ENCODE results near the gene SCARF2. TPM values are rescaled to one million over a fixed set of nuclear protein-coding genes. Genes with fewer than 3 reads are reported as not detected.
A peak's percentile ranks its signal among the peaks of the same experiment; 100 is the strongest.
"Not testable (repeated sequence)": the region's sequence is repeated elsewhere in the genome, so short reads cannot be mapped to it uniquely, and the experiment has no call there.

SCARF2 gene
- total RNA-seq, 1 experiment from 2014 or later = 2.7 TPM

DNA sequence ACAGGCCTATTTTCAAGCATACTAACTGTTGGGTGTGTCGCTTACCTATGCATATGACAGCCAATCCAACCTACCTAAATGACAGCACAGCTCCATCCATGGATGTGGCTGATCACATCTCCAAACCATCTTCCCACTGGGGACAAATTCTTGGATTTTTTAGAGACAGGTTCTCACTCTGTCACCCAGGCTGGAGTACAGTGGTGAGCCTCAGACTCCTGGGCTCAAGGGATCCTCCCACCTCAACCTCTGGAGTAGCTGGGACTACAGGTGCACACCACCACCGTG, 18.0 kb downstream of the SCARF2 start:
- H3K4me1 ChIP-seq (ENCODE audit: insufficient read depth, low read length) = no peaks in the 10 kb centered on the region
- ChIA-PET CTCF (no interaction called here), POLR2A (ENCODE audit: unreplicated experiment) (interaction anchor here (0.6 kb wide), 1 partner anchor 59 kb away, joined by 20 read pairs; no protein-coding TSS in a partner anchor)
- no peaks in the 10 kb centered on the region for H4K20me1 ChIP-seq (ENCODE audit: low read length)
- H3K4me2 ChIP-seq (ENCODE audit: low read length) = no peak overlapping the region
- H3K9ac ChIP-seq (ENCODE audit: low read length) = no peak overlapping the region
- no peak overlapping the region for H2AFZ ChIP-seq (ENCODE audit: low read length)
- no TSS peak for BruUV-seq (replicated peaks)
- no peaks in the 10 kb centered on the region for H3K36me3 ChIP-seq (ENCODE audit: low read depth, low read length)
- no peak overlapping the region for H3K4me3 ChIP-seq (ENCODE audit: low read length)
- H3K9me3 ChIP-seq (ENCODE audit: low read length) = no peaks in the 10 kb centered on the region
- no peak for ATAC-seq
- no peaks in the 10 kb centered on the region for H3F3A ChIP-seq (ENCODE audit: low read length, unreplicated experiment)
- H3K27ac ChIP-seq (ENCODE audit: low read length) = no peak overlapping the region
- no peaks in the 10 kb centered on the region for H3K79me2 ChIP-seq (ENCODE audit: low read length)
- no peak for DNase-seq
- no peaks in the 10 kb centered on the region for H3K9me2 ChIP-seq (replicated peaks; ENCODE audit: low read length)
- intact Hi-C loops (cut with micrococcal nuclease) = loop anchor here (10.0 kb wide), 2 partner anchors 75 to 275 kb away; partner anchors contain the start of gene KLHL22
- H3K27me3 ChIP-seq (ENCODE audit: low read length) = no peaks in the 10 kb centered on the region
- TF ChIP-seq EZH2phosphoT487 (IDR thresholded peaks at IDR 0.05; ENCODE audit: borderline replicate concordance, low read length) = no peak
- TF ChIP-seq EZH2 (IDR thresholded peaks at IDR 0.05; ENCODE audit: low read length, unreplicated experiment) = no peak
- TF ChIP-seq, protein P1, sequence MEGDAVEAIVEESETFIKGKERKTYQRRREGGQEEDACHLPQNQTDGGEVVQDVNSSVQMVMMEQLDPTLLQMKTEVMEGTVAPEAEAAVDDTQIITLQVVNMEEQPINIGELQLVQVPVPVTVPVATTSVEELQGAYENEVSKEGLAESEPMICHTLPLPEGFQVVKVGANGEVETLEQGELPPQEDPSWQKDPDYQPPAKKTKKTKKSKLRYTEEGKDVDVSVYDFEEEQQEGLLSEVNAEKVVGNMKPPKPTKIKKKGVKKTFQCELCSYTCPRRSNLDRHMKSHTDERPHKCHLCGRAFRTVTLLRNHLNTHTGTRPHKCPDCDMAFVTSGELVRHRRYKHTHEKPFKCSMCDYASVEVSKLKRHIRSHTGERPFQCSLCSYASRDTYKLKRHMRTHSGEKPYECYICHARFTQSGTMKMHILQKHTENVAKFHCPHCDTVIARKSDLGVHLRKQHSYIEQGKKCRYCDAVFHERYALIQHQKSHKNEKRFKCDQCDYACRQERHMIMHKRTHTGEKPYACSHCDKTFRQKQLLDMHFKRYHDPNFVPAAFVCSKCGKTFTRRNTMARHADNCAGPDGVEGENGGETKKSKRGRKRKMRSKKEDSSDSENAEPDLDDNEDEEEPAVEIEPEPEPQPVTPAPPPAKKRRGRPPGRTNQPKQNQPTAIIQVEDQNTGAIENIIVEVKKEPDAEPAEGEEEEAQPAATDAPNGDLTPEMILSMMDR (conservative IDR thresholded peaks at IDR 0.05; ENCODE audit: low read depth, low read length) = no peak

DNA sequence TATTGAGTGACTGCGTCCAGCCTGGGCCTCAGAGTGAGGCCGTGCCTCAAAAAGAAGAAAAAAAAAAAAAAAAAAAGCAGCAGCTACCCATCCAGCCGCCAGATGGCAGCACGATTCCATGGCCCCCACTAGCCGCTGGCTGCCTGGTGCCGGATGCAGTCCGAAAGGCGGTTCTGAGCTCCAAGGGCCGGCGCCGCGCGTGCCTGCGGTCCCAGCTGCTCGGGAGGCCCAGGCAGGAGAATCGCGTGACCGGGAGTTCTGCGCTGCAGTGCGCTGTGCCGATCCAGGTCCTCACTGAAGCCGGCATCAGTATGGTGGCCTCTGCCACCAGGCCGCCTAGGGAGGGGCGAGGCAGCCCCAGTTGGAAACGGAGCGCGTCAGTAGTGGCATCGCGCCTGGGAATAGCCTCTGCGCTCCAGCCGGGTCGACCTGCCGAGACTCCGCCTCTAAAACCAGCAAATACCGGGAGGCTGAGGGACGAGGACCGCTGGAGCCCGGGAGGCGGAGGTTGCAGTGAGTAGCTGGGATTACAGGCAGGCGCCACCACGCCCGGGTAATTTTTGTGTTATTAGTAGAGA, 19.3 kb downstream of the SCARF2 start:
- Histone ChIP-seq H4K20me1 (ENCODE audit: low read length) (no peaks in the 10 kb centered on the region), H3K4me1 (ENCODE audit: insufficient read depth, low read length) (no peaks in the 10 kb centered on the region), H3K9me3 (ENCODE audit: low read length) (no peaks in the 10 kb centered on the region), H3K9ac (ENCODE audit: low read length) (peak overlapping the region; percentile 38), H3K36me3 (ENCODE audit: low read depth, low read length) (no peaks in the 10 kb centered on the region), H3K27me3 (ENCODE audit: low read length) (no peaks in the 10 kb centered on the region), H3K4me2 (ENCODE audit: low read length) (peak overlapping the region; percentile 96), H3F3A (ENCODE audit: low read length, unreplicated experiment) (no peaks in the 10 kb centered on the region), H2AFZ (ENCODE audit: low read length) (peak overlapping the region; percentile 91), H3K79me2 (ENCODE audit: low read length) (no peaks in the 10 kb centered on the region), H3K9me2 (replicated peaks; ENCODE audit: low read length) (no peaks in the 10 kb centered on the region), H3K4me3 (ENCODE audit: low read length) (peak overlapping the region; percentile 73), H3K27ac (ENCODE audit: low read length) (no peak overlapping the region)
- peak; percentile 91 for ATAC-seq
- BruUV-seq (replicated peaks) = no TSS peak
- intact Hi-C loops (cut with micrococcal nuclease) = loop anchor here (1.0 to 10.0 kb wide), 3 partner anchors 38 to 277 kb away; partner anchors contain the start of gene KLHL22
- ChIA-PET POLR2A (ENCODE audit: unreplicated experiment) (no interaction called here), CTCF (interaction anchor here (0.6 to 1.3 kb wide), 15 partner anchors 9 to 1685 kb away, joined by 3 to 22 read pairs (median 7); partner anchors contain the start of gene KLHL22)
- TF ChIP-seq, protein P1 (conservative IDR thresholded peaks at IDR 0.05; ENCODE audit: low read depth, low read length) = peak; percentile 68
- no peak for TF ChIP-seq EZH2 (IDR thresholded peaks at IDR 0.05; ENCODE audit: low read length, unreplicated experiment)
- peak; percentile 71 for DNase-seq

DNA sequence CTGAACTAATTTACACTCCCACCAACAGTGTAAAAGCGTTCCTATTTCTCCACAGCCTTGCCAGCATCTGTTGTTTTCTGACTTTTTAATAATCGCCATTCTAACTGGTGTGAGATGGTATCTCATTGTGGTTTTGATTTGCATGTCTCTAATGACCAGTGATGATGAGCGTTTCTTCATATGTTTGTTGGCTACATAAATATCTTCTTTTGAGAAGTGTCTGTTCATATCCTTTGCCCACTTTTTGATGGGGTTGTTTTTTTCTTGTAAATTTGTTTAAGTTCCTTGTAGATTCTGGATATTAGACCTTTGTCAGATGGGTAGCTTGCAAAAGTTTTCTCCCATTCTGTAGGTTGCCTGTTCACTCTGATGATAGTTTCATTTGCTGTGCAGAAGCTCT, 21.9 kb downstream of the SCARF2 start:
- ATAC-seq; POLR2A ChIA-PET (ENCODE audit: unreplicated experiment); H3K79me2 ChIP-seq (ENCODE audit: low read length); H3K4me2 ChIP-seq (ENCODE audit: low read length); H3K9me3 ChIP-seq (ENCODE audit: low read length); H3K9me2 ChIP-seq (replicated peaks; ENCODE audit: low read length); H3F3A ChIP-seq (ENCODE audit: low read length, unreplicated experiment); CTCF ChIA-PET; H3K9ac ChIP-seq (ENCODE audit: low read length); H3K36me3 ChIP-seq (ENCODE audit: low read depth, low read length); H3K27me3 ChIP-seq (ENCODE audit: low read length); H3K4me3 ChIP-seq (ENCODE audit: low read length); H2AFZ ChIP-seq (ENCODE audit: low read length); H3K4me1 ChIP-seq (ENCODE audit: insufficient read depth, low read length); H3K27ac ChIP-seq (ENCODE audit: low read length); DNase-seq; BruUV-seq (replicated peaks); H4K20me1 ChIP-seq (ENCODE audit: low read length): not testable (repeated sequence)
- intact Hi-C loops (cut with micrococcal nuclease) = loop anchor here (10.0 kb wide), 2 partner anchors 79 to 279 kb away; partner anchors contain the start of gene KLHL22

DNA sequence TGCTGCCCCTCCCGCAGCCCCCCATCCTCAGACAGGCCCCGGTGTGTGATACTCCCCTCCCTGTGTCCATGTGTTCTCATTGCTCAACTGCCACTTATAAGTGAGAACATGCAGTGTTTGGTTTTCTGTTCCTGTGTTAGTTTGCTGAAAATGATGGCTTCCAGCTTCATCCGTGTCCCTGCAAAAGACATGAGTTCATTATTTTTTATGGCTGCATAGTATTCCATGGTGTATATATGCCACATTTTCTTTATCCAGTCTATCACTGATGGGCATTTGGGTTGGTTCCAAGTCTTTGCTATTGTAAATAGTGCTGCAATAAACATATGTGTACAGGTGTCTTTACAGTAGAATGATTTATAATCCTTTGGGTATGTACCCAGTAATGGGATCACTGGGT, 22.4 kb downstream of the SCARF2 start:
- H3K4me2 ChIP-seq (ENCODE audit: low read length); H3K79me2 ChIP-seq (ENCODE audit: low read length); H3K9me3 ChIP-seq (ENCODE audit: low read length); H3K4me1 ChIP-seq (ENCODE audit: insufficient read depth, low read length); ATAC-seq; BruUV-seq (replicated peaks); H3K36me3 ChIP-seq (ENCODE audit: low read depth, low read length); CTCF ChIA-PET; H3K27ac ChIP-seq (ENCODE audit: low read length); H3K9me2 ChIP-seq (replicated peaks; ENCODE audit: low read length); H3K27me3 ChIP-seq (ENCODE audit: low read length); POLR2A ChIA-PET (ENCODE audit: unreplicated experiment); H3K9ac ChIP-seq (ENCODE audit: low read length); H3K4me3 ChIP-seq (ENCODE audit: low read length); H2AFZ ChIP-seq (ENCODE audit: low read length); DNase-seq; H3F3A ChIP-seq (ENCODE audit: low read length, unreplicated experiment); H4K20me1 ChIP-seq (ENCODE audit: low read length): not testable (repeated sequence)
- intact Hi-C loops (cut with micrococcal nuclease) = loop anchor here (10.0 kb wide), 2 partner anchors 80 to 280 kb away; partner anchors contain the start of gene KLHL22

Data from PC-3 (cell line).